ENCODE results near the gene CLCN1.
"Not testable (repeated sequence)": the region's sequence is repeated elsewhere in the genome, so short reads cannot be mapped to it uniquely, and the experiment has no call there.

The CLCN1 gene

DNA sequence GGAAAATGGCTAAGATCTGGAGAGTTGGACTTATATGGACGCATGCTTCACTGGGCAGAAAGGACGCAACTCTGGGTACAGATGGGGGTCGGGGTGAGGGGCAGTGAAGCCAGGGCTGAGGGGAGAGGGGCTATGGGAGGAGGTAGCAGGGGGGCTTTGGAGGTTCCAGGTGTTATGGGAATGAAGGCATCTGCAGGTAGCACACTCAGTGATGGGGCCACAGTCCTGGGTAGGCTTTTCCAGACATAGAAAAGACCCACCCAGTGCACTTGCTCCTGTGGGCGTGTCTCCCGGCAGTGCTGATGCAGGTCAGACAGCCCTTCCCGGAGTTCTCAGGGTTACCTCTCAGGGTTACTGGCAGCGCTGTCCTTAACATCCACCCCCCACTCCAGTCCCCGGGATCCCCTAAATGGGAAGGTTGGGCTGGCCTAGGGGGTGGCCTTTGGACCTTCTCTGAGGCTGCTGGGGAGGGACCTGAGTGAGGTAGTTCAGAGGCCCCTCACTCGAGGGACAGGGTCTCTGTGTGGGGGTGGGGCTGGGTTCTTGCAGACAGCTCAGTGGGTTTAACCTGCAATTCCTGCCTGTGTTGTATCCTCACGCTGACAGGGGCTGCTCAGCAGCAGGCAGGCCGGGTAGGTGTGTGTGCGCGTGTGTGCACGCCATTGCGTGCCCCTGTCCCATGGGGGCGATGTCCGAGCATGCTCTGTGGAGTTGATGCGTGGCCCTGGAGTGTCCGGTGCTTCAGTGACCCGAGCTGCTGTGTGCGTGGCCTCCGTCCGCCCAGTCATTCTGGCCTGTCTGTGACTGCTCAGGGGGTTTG, 71.5 kb downstream of the CLCN1 start:
- ATAC-seq: no peak

- ATAC-seq: no peak
These were observed 72.1 kb downstream of the CLCN1 start for GRCh38 chr7:143388051-143388450.

DNA sequence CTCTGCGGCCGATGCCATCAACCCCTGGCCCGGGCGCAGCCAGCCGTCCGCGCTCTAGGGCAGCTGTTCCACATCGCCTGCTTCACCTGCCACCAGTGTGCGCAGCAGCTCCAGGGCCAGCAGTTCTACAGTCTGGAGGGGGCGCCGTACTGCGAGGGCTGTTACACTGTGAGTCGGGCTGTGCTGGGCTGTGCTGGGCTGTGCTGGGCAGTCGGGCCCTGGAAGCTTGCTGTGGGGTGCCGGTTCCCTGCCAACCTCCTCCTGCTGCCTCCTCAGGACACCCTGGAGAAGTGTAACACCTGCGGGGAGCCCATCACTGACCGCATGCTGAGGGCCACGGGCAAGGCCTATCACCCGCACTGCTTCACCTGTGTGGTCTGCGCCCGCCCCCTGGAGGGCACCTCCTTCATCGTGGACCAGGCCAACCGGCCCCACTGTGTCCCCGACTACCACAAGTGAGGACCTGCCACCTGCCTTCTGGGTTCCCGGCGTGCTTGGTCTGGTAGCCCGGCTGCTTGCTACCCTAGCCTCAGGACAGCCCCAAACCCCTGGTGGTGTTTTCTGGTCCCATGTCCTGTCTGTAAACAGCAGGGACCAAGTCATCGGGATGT, 72.7 kb downstream of the CLCN1 start:
- no peak for ATAC-seq

DNA sequence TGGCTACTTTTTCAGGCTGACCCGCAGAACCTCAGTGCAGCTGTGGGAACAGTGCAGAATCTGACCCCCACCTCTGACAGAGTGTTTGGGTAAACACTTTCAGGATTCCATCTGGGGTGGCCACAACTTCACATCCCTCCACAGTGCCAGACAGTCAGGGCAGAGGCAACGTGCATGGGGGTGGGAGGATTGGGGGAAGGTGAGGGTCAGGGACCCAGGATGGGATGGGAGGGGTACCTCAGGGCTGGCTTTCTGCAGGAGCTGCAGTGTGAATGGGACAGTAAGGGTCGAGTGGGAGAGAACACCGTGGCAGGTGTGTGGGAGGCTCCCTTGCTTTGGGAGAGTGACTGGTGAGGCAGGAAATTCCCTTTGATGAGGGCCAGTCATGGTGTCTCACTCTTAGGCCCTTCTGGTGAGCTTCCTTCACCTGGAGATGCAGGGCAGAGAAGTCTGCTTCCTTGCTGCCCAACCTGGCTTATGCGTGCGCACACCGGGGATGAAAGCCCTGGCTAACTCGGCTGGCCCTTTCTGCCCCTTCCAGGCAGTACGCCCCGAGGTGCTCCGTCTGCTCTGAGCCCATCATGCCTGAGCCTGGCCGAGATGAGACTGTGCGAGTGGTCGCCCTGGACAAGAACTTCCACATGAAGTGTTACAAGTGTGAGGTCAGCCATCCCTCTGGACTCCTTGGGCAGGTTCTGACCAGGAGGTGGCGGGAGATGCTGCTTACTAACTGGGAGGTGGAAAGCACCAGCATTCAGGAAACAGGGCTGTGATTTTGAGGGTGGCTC, 73.6 kb downstream of the CLCN1 start:
- ATAC-seq: no peak

GRCh38 chr7:143390104-143390772, 74.3 kb downstream of the CLCN1 start:
- no peak for ATAC-seq

DNA sequence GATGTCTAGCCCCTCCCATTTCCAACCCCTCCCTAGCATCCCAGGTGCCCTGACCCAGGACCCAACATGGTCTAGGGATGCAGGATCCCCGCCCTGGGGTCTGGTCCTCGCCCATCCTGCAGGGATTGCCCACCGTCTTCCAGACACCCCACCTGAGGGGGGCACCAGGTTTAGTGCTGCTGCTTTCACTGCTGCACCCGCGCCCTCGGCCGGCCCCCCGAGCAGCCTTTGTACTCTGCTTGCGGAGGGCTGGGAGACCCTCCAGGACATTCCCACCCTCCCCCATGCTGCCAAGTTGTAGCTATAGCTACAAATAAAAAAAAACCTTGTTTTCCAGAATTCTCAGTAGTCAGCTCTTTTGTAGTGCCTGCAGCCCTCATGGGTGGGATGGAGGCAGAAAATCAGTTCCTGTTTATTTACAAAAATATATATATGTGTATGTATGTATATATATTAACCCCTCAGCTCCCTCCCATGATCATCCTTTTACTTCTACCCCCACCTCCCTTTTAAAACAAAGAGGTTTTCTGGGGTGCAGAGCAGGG, 74.9 kb downstream of the CLCN1 start:
- ATAC-seq: no peak

DNA sequence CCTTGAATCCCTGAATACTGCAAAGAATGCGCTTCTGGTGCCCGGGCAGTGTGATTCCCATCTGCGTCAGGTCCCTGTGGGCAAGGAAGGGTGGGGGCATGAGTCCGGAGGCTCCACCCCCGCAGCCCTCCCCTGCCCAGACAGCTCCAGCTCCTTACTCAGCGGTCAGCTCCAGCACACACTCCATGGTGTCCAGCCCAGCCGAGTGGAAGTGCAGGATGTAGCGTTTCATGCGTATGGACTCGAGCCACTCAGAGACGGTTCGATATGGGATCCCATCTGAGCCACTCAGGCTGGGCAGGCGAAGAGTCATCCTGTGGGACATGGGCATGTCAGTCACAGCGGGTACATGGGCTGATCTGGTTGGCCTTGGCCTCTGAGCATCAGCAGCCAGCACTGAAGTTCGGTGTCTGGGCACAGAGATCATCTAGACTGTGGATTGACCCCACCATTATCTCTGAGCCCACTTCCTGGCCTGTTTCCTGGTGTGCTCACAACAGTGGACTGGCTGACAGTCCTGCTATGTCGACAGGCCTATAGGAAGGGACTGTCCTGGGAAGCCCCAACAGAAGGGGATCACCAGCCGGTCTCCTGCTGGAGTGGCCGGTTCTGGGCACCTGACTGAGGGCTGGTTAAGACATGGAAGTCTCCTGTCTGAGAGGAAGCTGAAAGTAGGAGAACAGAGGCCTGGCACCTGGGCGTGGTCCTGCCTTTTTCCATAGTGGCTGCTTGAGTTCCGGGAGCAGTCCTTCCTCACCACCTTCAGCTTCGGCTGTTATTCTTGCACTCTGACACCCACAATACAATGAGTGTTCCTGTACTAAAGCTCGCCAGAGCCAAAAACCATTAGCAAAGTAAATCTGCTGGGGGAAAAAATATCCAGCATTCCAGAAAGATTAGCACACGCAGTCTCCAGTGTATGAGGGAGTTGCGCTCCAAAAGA, 75.8 kb downstream of the CLCN1 start:
- no peak for ATAC-seq

DNA sequence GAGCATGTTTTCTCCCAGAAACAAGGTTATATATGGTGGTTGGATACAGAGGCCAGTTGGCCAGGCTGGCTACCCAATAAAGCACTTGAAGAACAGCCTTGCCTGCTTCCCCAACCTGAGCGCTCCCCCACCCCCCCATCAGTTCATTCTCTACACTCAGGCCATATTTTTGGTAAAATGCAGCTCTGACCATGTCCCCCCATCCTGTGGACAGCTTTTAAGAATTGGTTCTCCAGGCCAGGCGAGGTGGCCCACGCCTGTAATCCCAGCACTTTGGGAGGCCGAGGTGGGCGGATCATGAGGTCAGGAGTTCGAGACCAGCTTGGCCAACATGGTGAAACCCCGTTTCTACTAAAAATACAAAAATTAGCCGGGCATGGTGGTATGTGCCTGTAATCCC, 76.5 kb downstream of the CLCN1 start:
- ATAC-seq: not testable (repeated sequence)

DNA sequence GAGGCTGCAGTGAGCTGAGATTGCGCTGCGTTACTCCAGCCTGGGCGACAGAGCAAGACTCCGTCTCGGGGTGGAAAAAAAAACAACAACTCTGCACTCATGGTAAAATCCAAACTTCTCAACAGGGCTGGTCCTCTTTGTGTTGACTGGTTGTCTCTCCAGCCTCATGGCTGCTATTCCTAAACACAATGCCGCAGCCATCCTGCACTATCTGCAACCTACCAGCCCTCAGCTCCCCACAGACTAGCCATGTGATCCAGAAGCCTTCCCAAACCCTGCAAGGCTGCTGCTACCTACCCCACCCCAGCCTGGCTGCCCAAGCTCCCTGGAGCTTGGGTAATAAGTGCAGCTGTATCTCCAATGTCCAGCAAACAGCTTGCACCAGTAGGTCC, 77.0 kb downstream of the CLCN1 start:
- no peak for ATAC-seq

DNA sequence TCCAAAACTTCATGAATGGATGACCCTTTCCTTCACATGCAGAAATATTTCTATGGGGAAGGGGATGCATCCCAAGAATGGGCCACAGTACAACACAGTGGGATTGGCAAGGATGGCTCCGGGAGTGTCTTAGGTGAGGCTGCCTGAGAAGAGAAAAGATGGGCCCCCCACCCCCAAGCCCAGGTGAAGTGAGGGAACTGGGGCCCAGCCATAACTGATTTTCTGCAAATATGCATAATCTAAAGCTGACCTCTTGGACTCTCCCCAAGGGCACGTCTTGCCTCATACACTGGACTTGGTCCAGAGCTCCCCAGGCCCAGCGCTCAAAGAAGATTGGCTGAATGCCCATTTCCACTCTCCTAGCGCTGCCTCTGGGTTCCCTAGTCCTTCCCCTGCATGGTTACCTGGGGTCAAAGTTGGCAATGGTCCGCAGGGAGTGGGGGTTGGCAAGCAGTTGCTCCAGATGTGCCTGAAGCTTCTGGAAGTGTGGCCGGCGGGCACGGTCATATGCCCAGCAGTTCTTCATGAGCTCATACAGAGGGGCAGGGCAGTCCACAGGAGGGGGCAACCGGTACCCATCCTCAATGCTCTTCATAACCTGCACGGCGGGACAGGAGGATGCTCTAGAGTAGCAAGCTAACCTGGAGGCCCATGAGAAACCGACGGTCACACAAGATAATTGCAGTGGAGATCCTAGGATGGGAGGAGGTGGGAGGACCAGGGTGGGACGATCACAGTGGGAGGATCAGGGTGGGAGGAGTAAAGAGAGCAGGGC, 77.5 kb downstream of the CLCN1 start:
- no peak for ATAC-seq

DNA sequence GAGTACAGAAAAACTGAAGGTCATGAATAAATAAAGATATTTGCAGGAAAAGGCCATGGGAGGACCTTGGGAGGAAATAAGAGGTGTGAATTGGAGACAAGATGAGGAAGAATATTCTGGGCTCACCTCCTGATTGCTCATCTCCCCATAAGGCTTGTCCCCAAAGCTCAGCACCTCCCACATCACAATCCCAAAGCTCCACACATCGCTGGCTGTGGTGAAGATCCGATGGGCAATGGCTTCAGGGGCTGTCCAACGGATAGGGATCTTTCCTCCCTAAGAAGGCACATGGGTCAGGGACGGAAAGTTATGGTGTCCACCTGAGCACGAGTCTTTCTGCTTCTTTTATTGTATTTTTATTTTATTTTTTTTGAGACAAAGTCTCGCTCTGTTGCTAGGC, 78.2 kb downstream of the CLCN1 start:
- ATAC-seq: no peak

GRCh38 chr7:143394777-143395176, 78.9 kb downstream of the CLCN1 start:
- no peak for ATAC-seq

- ATAC-seq: no peak
These were observed 79.6 kb downstream of the CLCN1 start for GRCh38 chr7:143395187-143396149.

- no peak for ATAC-seq
These were observed 80.3 kb downstream of the CLCN1 start for GRCh38 chr7:143396182-143396581.

GRCh38 chr7:143396625-143397556, 81.0 kb downstream of the CLCN1 start:
- ATAC-seq: no peak

DNA sequence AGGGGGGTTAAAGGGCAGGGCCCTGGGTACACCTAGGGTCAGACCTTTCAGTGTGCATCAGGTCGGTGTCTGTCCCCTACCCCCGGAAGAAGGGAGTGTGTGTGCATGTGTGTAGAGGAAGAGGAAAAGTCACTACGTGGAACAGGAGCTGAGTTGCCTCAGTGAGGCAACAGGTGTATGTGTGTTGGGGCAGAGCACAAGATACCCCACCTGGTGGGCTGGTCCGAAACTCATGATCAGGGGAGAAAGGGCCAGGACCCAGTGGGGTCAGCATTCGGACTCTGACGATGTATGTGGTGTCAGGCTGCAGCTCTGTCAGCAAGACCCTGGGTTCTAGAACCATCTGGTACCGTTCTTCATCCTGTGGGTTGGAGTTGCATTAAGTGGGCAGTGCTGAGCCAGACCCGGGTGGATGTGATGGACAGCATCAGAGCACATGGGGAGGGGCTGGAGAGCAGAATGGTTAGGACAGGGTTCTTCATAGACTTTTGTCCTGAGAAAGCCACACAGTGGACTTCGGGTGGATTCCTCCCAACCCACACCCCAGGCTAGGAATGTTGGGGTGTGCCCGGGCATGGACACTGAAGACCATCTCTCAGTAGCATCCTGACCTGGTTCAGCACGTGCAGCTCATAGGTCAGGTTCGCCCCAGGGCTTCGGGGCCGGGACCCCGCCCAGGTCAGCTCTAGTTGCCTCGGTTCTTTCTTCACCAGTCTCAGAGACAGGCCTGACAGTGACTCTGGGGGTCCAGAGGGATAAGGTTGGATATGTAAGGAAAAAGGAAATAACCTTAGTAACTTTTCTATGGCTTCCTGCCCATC, 82.0 kb downstream of the CLCN1 start:
- ATAC-seq: no peak

GRCh38 chr7:143398616-143399015, 82.7 kb downstream of the CLCN1 start:
- ATAC-seq: no peak

GRCh38 chr7:143399151-143399550, 83.2 kb downstream of the CLCN1 start:
- no peak for ATAC-seq
